CD4-positive, alpha-beta memory T cell (primary cell): ENCODE measurements around the gene VPS37C. TPM values are rescaled to one million over a fixed set of nuclear protein-coding genes. Genes with fewer than 3 reads are reported as not detected.
A peak's percentile ranks its signal among the peaks of the same experiment; 100 is the strongest.

Experiments
- CTCF ChIA-PET: fragments of 350-600 bp; sonication (Branson Sonifier 250); formaldehyde crosslinking; loops from one replicate; lab custom pipeline; 2021; ENCODE audit warnings: inconsistent platforms; ENCODE audit not compliant: partially characterized antibody; lab: Charles Lee
- POLR2A ChIA-PET: fragments of 350-600 bp; sonication (Branson Sonifier 250); formaldehyde crosslinking; loops from one replicate; lab custom pipeline; 2021; ENCODE audit not compliant: partially characterized antibody; lab: Charles Lee
- DNase-seq, 5 donors: peaks; one replicate each; pipeline versions ENCODE4 v3.0.0 to v3.0.0-alpha.2; 2020 to 2022; ENCODE audit warnings: mixed read lengths in 1 of 5
- H3K27ac ChIP-seq: one replicate; pipeline ENCODE4 v1.7.0; 2013; ENCODE audit warnings: low read depth, low read length
- H3K27me3 ChIP-seq: 2 replicates; pipeline ENCODE4 v1.7.0; 2013; ENCODE audit warnings: mild to moderate bottlenecking, low read length, moderate library complexity; ENCODE audit not compliant: insufficient read depth
- H3K36me3 ChIP-seq: 2 replicates; pipeline ENCODE4 v1.7.0; 2013; ENCODE audit warnings: mild to moderate bottlenecking, low read length, moderate library complexity; ENCODE audit not compliant: insufficient read depth
- H3K4me1 ChIP-seq: 2 replicates; pipeline ENCODE4 v1.7.0; 2013; ENCODE audit warnings: mild to moderate bottlenecking, low read length, moderate library complexity; ENCODE audit not compliant: insufficient read depth
- H3K4me3 ChIP-seq, 2 donors: one replicate each; pipeline ENCODE4 v1.7.0; 2013; ENCODE audit warnings: low read length in 2 of 2, mild to moderate bottlenecking in 1 of 2
- H3K9me3 ChIP-seq, 2 donors: one replicate each; pipeline ENCODE4 v1.7.0; 2013; ENCODE audit warnings: low read length in 2 of 2, control low read depth in 1 of 2; ENCODE audit not compliant: control insufficient read depth in 1 of 2
- H3K27ac Mint-ChIP-seq, 7 donors: one replicate each; pipeline ENCODE4 v1.8.0; 2020 to 2021; ENCODE audit warnings: mixed read lengths in 7 of 7, mild to moderate bottlenecking in 6 of 7, inconsistent platforms in 3 of 7, moderate library complexity in 3 of 7
- H3K27me3 Mint-ChIP-seq, 2 donors: one replicate each; pipeline ENCODE4 v1.8.0; 2020 to 2021; ENCODE audit warnings: mixed read lengths in 2 of 2
- H3K36me3 Mint-ChIP-seq, 2 donors: one replicate each; pipeline ENCODE4 v1.8.0; 2020 to 2021; ENCODE audit warnings: mixed read lengths in 2 of 2, inconsistent platforms in 1 of 2, mild to moderate bottlenecking in 1 of 2
- H3K4me1 Mint-ChIP-seq, 4 donors: one replicate each; pipeline ENCODE4 v1.8.0; 2020 to 2021; ENCODE audit warnings: mixed read lengths in 4 of 4, mild to moderate bottlenecking in 1 of 4
- H3K4me3 Mint-ChIP-seq, 8 donors: one replicate each; pipeline ENCODE4 v1.8.0; 2020 to 2021; ENCODE audit warnings: mixed read lengths in 8 of 8, mild to moderate bottlenecking in 7 of 8, moderate library complexity in 6 of 8, inconsistent platforms in 3 of 8
- H3K9me3 Mint-ChIP-seq, 8 donors: one replicate each; pipeline ENCODE4 v1.8.0; 2020 to 2021; ENCODE audit warnings: mixed read lengths in 8 of 8, mild to moderate bottlenecking in 5 of 8, inconsistent platforms in 3 of 8, moderate library complexity in 1 of 8
- intact Hi-C: fragments of 100-400 bp; cut with micrococcal nuclease; formaldehyde crosslinking; loops from one replicate; pipeline ENCODE4 v1.15.1; 2023
- polyA plus RNA-seq, 2 donors: library from polyadenylated mRNA; unstranded; fragments of 300-500 nt; fragmentation: Illumina TruSeq; gene quantifications; one replicate each; pipeline ENCODE4 v1.2.3, GENCODE V29; 2021
- total RNA-seq, 2 experiments: library from RNA; stranded (reverse); gene quantifications; one replicate each; pipeline ENCODE4 v1.2.3, GENCODE V29; 2021

Gene VPS37C
- total and polyA plus RNA-seq, 4 experiments from 2014 or later: 0.25 to 7.9 (median 4.1) TPM

DNA sequence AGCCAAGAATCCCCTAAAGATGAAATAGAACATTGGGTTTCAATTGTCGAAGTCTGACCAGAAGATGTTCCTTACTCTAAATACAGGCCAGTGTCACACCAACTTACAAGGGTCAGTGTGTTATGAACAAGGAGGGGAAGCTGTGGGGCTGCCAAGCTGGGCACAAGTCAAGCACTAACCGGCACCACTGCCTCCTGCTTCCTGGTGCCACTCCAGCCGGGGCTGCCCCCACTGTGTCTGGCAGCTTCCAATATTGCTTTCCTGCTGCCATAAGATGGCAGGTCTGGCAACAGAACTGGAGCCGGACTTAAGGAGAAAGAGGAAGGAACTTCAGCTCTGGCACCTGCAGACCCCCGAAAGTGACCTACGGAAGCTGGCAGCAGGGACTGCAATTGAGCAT is 13.7 kb upstream of the VPS37C start:
- peaks cover 10 to 13% (median 12%) of the 10 kb centered on the region in 4 donors for H3K4me1 Mint-ChIP-seq
- POLR2A ChIA-PET: no interaction called here
- intact Hi-C loops: no loop called here
- Histone ChIP-seq H3K4me3 (no peak overlapping the region), H3K4me1 (peaks cover 14% of the 10 kb centered on the region), H3K36me3 (no peaks in the 10 kb centered on the region), H3K27ac (no peak overlapping the region), H3K27me3 (no peaks in the 10 kb centered on the region), H3K9me3 (no peaks in the 10 kb centered on the region)
- no peaks in the 10 kb centered on the region for H3K36me3 Mint-ChIP-seq
- CTCF ChIA-PET: interaction anchor here (0.9 to 1.6 kb wide), 3 partner anchors 8 to 93 kb away, joined by 3 to 5 read pairs (median 4); no protein-coding TSS in a partner anchor
- H3K27ac Mint-ChIP-seq: no peak overlapping the region
- no peak for DNase-seq
- peaks cover 0 to 1% of the 10 kb centered on the region in 2 donors for H3K27me3 Mint-ChIP-seq
- H3K4me3 Mint-ChIP-seq: no peak overlapping the region
- peaks cover 0 to 2% (median 0%) of the 10 kb centered on the region in 8 donors for H3K9me3 Mint-ChIP-seq

DNA sequence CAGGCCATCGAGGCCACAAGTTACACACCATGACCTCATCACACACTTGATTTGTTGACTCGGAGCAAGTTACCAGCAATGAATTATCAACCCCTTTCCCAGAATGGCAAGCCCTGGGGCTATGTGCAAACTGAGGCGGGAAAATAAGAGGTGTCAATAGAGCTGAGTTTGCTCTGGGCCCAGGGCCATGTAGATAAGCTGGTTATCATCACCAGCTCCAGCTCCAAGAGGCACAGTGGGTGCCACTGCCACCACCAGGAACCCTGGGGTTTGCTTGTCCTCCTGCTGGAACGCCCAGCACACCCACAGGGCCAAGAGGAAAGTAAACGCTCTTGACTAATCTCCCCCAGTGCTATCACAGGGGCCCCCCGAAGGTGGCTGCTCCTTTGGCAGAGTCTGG is 13.0 kb upstream of the VPS37C start:
- Histone ChIP-seq H3K27me3 (no peaks in the 10 kb centered on the region), H3K4me1 (peaks cover 14% of the 10 kb centered on the region), H3K27ac (no peak overlapping the region), H3K36me3 (no peaks in the 10 kb centered on the region), H3K4me3 (no peak overlapping the region), H3K9me3 (no peaks in the 10 kb centered on the region)
- Mint-ChIP-seq H3K4me1 (peaks cover 10 to 13% (median 12%) of the 10 kb centered on the region in 4 donors), H3K9me3 (peaks cover 0 to 2% (median 0%) of the 10 kb centered on the region in 8 donors), H3K27me3 (peaks cover 0 to 1% of the 10 kb centered on the region in 2 donors), H3K4me3 (no peak overlapping the region), H3K27ac (no peak overlapping the region), H3K36me3 (no peaks in the 10 kb centered on the region)
- CTCF ChIA-PET: interaction anchor here (1.2 to 1.6 kb wide), 2 partner anchors 9 to 92 kb away, joined by 3 to 4 read pairs; no protein-coding TSS in a partner anchor
- DNase-seq: no peak
- intact Hi-C loops: no loop called here
- POLR2A ChIA-PET: no interaction called here

DNA sequence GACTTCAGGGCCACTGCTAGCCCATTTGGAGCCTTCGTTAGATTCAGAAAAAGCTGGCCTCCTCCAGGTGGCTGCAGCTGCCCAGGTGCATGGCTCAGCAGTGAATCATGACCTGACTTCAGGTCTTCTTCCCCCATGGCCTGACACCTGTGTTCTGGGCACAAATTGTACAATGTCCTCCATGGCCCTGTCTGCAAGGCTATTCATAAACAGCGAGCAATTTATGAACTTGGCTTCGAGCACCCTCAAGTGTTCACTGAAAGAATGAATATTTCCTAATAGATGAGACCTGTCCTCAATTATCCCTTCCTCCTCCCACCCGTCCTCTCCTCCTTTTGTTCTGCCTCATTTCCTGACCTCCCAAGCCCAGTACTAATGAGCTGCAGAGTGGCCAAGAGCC is 12.2 kb upstream of the VPS37C start:
- POLR2A ChIA-PET: no interaction called here
- H3K4me3 Mint-ChIP-seq: no peak overlapping the region
- CTCF ChIA-PET: interaction anchor here (1.2 to 1.4 kb wide), 2 partner anchors 10 to 15 kb away, joined by 3 read pairs; no protein-coding TSS in a partner anchor

DNA sequence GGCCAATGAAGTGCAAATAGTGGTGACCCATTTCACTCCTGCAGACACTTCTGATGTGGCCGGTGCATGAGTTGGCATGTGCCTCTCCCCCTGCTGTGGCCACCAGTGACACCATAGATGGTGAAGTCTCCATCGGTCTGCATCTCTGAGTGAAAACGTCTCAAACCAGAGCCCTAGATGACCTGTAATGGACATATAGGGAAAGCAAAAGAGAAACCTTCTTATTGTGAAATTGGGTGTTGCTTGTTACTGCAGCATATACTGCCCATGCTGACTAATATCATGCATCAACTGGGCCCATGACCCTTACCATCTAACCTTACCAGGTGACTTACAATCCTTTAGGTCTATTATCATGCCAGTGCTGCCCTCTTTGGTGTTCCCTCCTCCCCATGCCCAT is 11.7 kb upstream of the VPS37C start:
- Mint-ChIP-seq H3K9me3 (peaks cover 0 to 2% (median 0%) of the 10 kb centered on the region in 8 donors), H3K4me1 (peaks cover 12 to 20% (median 18%) of the 10 kb centered on the region in 4 donors), H3K27me3 (peaks cover 0 to 1% of the 10 kb centered on the region in 2 donors), H3K27ac (peak overlapping the region in 2 of 7 donors; percentile 18 to 62), H3K36me3 (no peaks in the 10 kb centered on the region), H3K4me3 (peak overlapping the region in 1 of 8 donors; percentile 39)
- H3K9me3 ChIP-seq: no peaks in the 10 kb centered on the region
- H3K4me1 ChIP-seq: peaks cover 22% of the 10 kb centered on the region
- H3K27me3 ChIP-seq: no peaks in the 10 kb centered on the region
- CTCF ChIA-PET: interaction anchor here (1.4 kb wide), 1 partner anchor 15 kb away, joined by 3 read pairs; no protein-coding TSS in a partner anchor
- intact Hi-C loops: no loop called here
- no peak overlapping the region for H3K4me3 ChIP-seq
- POLR2A ChIA-PET: no interaction called here
- H3K36me3 ChIP-seq: no peaks in the 10 kb centered on the region
- DNase-seq: no peak
- H3K27ac ChIP-seq: no peak overlapping the region

More for the DNA sequence above, 12.2 kb upstream of the VPS37C start:
- intact Hi-C loops: no loop called here
- H3K27ac Mint-ChIP-seq: peak overlapping the region in 1 of 7 donors; percentile 36
- peaks cover 0 to 2% (median 0%) of the 10 kb centered on the region in 8 donors for H3K9me3 Mint-ChIP-seq
- peaks cover 10 to 19% (median 15%) of the 10 kb centered on the region in 4 donors for H3K4me1 Mint-ChIP-seq
- no peak for DNase-seq
- no peaks in the 10 kb centered on the region for H3K36me3 Mint-ChIP-seq
- Histone ChIP-seq H3K4me3 (no peak overlapping the region), H3K4me1 (peaks cover 16% of the 10 kb centered on the region), H3K9me3 (no peaks in the 10 kb centered on the region), H3K36me3 (no peaks in the 10 kb centered on the region), H3K27me3 (no peaks in the 10 kb centered on the region), H3K27ac (no peak overlapping the region)
- H3K27me3 Mint-ChIP-seq: peaks cover 0 to 1% of the 10 kb centered on the region in 2 donors

DNA sequence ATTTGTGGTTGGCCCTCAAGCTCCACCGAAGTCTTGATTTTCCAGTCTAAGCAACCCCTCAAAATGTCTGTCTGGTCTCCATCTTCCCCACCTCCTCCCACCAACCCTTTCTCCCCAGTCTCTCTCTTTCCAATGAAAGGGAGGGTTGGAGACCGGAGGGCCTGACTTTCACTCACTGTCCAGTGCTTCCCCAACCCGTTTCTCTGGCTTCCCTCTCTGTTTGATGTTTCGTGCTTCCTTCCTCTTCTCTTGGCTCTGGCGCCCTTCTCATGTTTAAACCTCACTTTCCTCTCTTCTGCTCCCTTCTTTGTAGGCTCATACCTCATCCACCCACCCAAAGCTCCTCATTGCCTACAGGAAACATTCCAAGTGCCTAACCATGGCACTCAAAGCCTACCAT is 11.1 kb upstream of the VPS37C start:
- Histone ChIP-seq H3K36me3 (no peaks in the 10 kb centered on the region), H3K4me1 (peaks cover 24% of the 10 kb centered on the region), H3K27me3 (no peaks in the 10 kb centered on the region), H3K27ac (no peak overlapping the region), H3K4me3 (no peak overlapping the region), H3K9me3 (no peaks in the 10 kb centered on the region)
- DNase-seq: no peak
- CTCF ChIA-PET: interaction anchor here (0.8 to 1.4 kb wide), 2 partner anchors 15 to 16 kb away, joined by 3 read pairs; no protein-coding TSS in a partner anchor
- Mint-ChIP-seq H3K4me1 (peaks cover 12 to 21% (median 19%) of the 10 kb centered on the region in 4 donors), H3K4me3 (peak overlapping the region in 5 of 8 donors; percentile 1 to 39 (median 10)), H3K27ac (peak overlapping the region in 4 of 7 donors; percentile 28 to 62 (median 38)), H3K36me3 (no peaks in the 10 kb centered on the region), H3K9me3 (peaks cover 0 to 2% (median 0%) of the 10 kb centered on the region in 8 donors), H3K27me3 (peaks cover 0 to 1% of the 10 kb centered on the region in 2 donors)
- intact Hi-C loops: no loop called here
- POLR2A ChIA-PET: no interaction called here

DNA sequence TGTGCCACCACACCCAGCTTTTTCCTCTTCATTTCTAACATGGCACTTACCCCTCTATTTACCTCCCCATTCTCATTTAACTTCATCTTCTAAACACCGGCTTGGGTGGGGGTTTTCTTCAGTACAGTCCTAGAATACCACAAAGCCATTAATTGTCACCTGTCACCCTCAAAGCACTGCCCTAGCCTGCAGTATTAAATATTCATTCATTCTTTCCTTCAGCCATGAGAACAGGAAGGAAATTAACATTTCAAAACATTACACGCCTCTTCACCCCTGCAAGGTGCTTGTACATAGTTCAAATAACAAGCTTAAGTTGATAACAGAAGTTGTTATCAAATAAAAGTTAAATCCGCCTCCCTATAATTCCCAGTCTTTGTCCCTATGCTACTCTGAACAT is 10.7 kb upstream of the VPS37C start:
- POLR2A ChIA-PET: no interaction called here

DNA sequence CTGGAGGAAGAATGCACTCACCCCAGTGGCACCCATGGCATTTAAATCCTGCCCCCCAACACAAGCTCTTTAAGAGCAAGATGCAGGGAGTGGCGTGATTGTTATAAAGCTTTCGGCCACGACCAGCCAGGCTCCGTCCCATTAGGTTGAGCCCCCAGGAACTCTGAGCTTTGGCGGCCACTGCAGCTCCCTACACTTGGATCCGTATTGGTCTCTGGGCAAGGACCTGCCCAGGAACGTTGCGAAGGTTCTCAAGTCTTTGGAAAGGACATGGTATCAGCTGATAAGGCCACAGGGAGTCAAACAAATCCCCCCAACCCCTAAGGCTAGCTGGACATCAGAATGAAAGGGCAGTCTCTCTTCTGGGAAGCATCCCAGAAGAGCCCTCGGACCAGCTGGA is 9.3 kb upstream of the VPS37C start:
- H3K27me3 Mint-ChIP-seq: peaks cover 0 to 1% of the 10 kb centered on the region in 2 donors
- H3K9me3 ChIP-seq: no peaks in the 10 kb centered on the region
- no peaks in the 10 kb centered on the region for H3K36me3 Mint-ChIP-seq
- ChIA-PET CTCF (interaction anchor here (1.1 kb wide), 1 partner anchor 17 kb away, joined by 4 read pairs; no protein-coding TSS in a partner anchor), POLR2A (interaction anchor here (1.2 kb wide), 1 partner anchor 9 kb away, joined by 5 read pairs; no protein-coding TSS in a partner anchor)
- peaks cover 24% of the 10 kb centered on the region for H3K4me1 ChIP-seq
- H3K4me3 ChIP-seq: no peak overlapping the region
- H3K4me1 Mint-ChIP-seq: peaks cover 12 to 21% (median 19%) of the 10 kb centered on the region in 4 donors
- H3K36me3 ChIP-seq: no peaks in the 10 kb centered on the region
- no peak overlapping the region for H3K4me3 Mint-ChIP-seq
- H3K9me3 Mint-ChIP-seq: peaks cover 0 to 2% (median 0%) of the 10 kb centered on the region in 8 donors
- intact Hi-C loops: no loop called here
- DNase-seq: no peak
- H3K27ac Mint-ChIP-seq: no peak overlapping the region
- no peak overlapping the region for H3K27ac ChIP-seq
- no peaks in the 10 kb centered on the region for H3K27me3 ChIP-seq

More for the DNA sequence above, 10.7 kb upstream of the VPS37C start:
- no peaks in the 10 kb centered on the region for H3K36me3 Mint-ChIP-seq
- H3K4me1 Mint-ChIP-seq: peaks cover 12 to 21% (median 19%) of the 10 kb centered on the region in 4 donors
- CTCF ChIA-PET: interaction anchor here (0.8 to 1.4 kb wide), 2 partner anchors 15 to 16 kb away, joined by 3 read pairs; no protein-coding TSS in a partner anchor
- Histone ChIP-seq H3K9me3 (no peaks in the 10 kb centered on the region), H3K27ac (no peak overlapping the region), H3K4me1 (peaks cover 24% of the 10 kb centered on the region), H3K4me3 (no peak overlapping the region), H3K36me3 (no peaks in the 10 kb centered on the region), H3K27me3 (no peaks in the 10 kb centered on the region)
- H3K4me3 Mint-ChIP-seq: peak overlapping the region in 2 of 8 donors; percentile 35 to 39
- H3K27ac Mint-ChIP-seq: peak overlapping the region in 2 of 7 donors; percentile 28 to 30
- H3K9me3 Mint-ChIP-seq: peaks cover 0 to 2% (median 0%) of the 10 kb centered on the region in 8 donors
- no peak for DNase-seq
- peaks cover 0 to 1% of the 10 kb centered on the region in 2 donors for H3K27me3 Mint-ChIP-seq
- intact Hi-C loops: no loop called here
